Naive B cell (primary cell): Measurements from ENCODE around the gene POLR1B. TPM values are rescaled to one million over a fixed set of nuclear protein-coding genes. Genes with fewer than 3 reads are reported as not detected.
A peak's percentile ranks its signal among the peaks of the same experiment; 100 is the strongest.
"Not testable (repeated sequence)": the region's sequence is repeated elsewhere in the genome, so short reads cannot be mapped to it uniquely, and the experiment has no call there.

Experiments used
- ATAC-seq, 2 donors: fragments of 150-1000 bp; cut with Tn5 transposase; 2 replicates each; pipeline ENCODE4 v1.10.0; 2021; ENCODE audit warnings: low read depth in 2 of 2, mild to moderate bottlenecking in 2 of 2, moderate library complexity in 2 of 2
- DNase-seq: peaks from one replicate; pipeline ENCODE4 v3.0.0; 2022
- H3K27ac Mint-ChIP-seq, 6 donors: one replicate each; pipeline ENCODE4 v1.8.0; 2020 to 2022; ENCODE audit warnings: mild to moderate bottlenecking in 6 of 6, mixed read lengths in 6 of 6, moderate library complexity in 5 of 6, inconsistent platforms in 2 of 6
- H3K27me3 Mint-ChIP-seq, 3 donors: one replicate each; pipeline ENCODE4 v1.8.0; 2021 to 2022; ENCODE audit warnings: mixed read lengths in 3 of 3, mild to moderate bottlenecking in 1 of 3
- H3K36me3 Mint-ChIP-seq, 2 donors: one replicate each; pipeline ENCODE4 v1.8.0; 2020 to 2022; ENCODE audit warnings: mixed read lengths in 2 of 2, inconsistent platforms in 1 of 2, mild to moderate bottlenecking in 1 of 2
- H3K4me1 Mint-ChIP-seq, 3 donors: one replicate each; pipeline ENCODE4 v1.8.0; 2020 to 2022; ENCODE audit warnings: mixed read lengths in 3 of 3, inconsistent platforms in 1 of 3, mild to moderate bottlenecking in 1 of 3, moderate library complexity in 1 of 3
- H3K4me3 Mint-ChIP-seq, 8 donors: one replicate each; pipeline ENCODE4 v1.8.0; 2020 to 2022; ENCODE audit warnings: mild to moderate bottlenecking in 8 of 8, mixed read lengths in 8 of 8, moderate library complexity in 8 of 8, inconsistent platforms in 2 of 8
- H3K9me3 Mint-ChIP-seq, 7 donors: one replicate each; pipeline ENCODE4 v1.8.0; 2020 to 2022; ENCODE audit warnings: mixed read lengths in 7 of 7, mild to moderate bottlenecking in 5 of 7, inconsistent platforms in 2 of 7, moderate library complexity in 1 of 7
- polyA plus RNA-seq, 6 donors: library from polyadenylated mRNA; unstranded; fragments of 300-500 nt; fragmentation: Illumina TruSeq; gene quantifications; one replicate each; pipeline ENCODE4 v1.2.3, GENCODE V29; 2021; ENCODE audit warnings: low read depth in 6 of 6

POLR1B gene
- polyA plus RNA-seq, 6 donors from 2014 or later = 15.3 to 25.5 (median 17.5) TPM

GRCh38 chr2:112615798-112616197, 73.5 kb downstream of the POLR1B start:
- not testable (repeated sequence) for H3K27ac Mint-ChIP-seq, H3K9me3 Mint-ChIP-seq, H3K4me1 Mint-ChIP-seq, DNase-seq, H3K4me3 Mint-ChIP-seq, H3K36me3 Mint-ChIP-seq, ATAC-seq
- peaks cover 0 to 10% (median 0%) of the 10 kb centered on the region in 3 donors for H3K27me3 Mint-ChIP-seq

- ATAC-seq (no peak), DNase-seq (no peak)
- no peak overlapping the region for H3K27ac Mint-ChIP-seq
- no peak overlapping the region for H3K4me3 Mint-ChIP-seq
- H3K4me1 Mint-ChIP-seq = no peaks in the 10 kb centered on the region
- H3K9me3 Mint-ChIP-seq = no peaks in the 10 kb centered on the region
- no peaks in the 10 kb centered on the region for H3K36me3 Mint-ChIP-seq
- H3K27me3 Mint-ChIP-seq = no peaks in the 10 kb centered on the region
These were observed 76.1 kb downstream of the POLR1B start for GRCh38 chr2:112618383-112618782.

- ATAC-seq (no peak), DNase-seq (no peak)
- Mint-ChIP-seq H3K4me1 (peaks cover 0 to 10% (median 3%) of the 10 kb centered on the region in 3 donors), H3K36me3 (no peaks in the 10 kb centered on the region), H3K27me3 (no peaks in the 10 kb centered on the region), H3K27ac (no peak overlapping the region), H3K9me3 (no peaks in the 10 kb centered on the region), H3K4me3 (no peak overlapping the region)
These were observed 79.7 kb downstream of the POLR1B start for GRCh38 chr2:112621790-112622527.

GRCh38 chr2:112622528-112622849, 80.2 kb downstream of the POLR1B start:
- no peak overlapping the region for H3K4me3 Mint-ChIP-seq
- ATAC-seq = no peak
- H3K4me1 Mint-ChIP-seq = peaks cover 0 to 10% (median 7%) of the 10 kb centered on the region in 3 donors
- H3K9me3 Mint-ChIP-seq = no peaks in the 10 kb centered on the region
- H3K27me3 Mint-ChIP-seq = no peaks in the 10 kb centered on the region
- H3K36me3 Mint-ChIP-seq = no peaks in the 10 kb centered on the region
- H3K27ac Mint-ChIP-seq = no peak overlapping the region
- no peak for DNase-seq

GRCh38 chr2:112623913-112624777, 81.9 kb downstream of the POLR1B start:
- H3K4me1 Mint-ChIP-seq = peaks cover 0 to 10% (median 7%) of the 10 kb centered on the region in 3 donors
- no peaks in the 10 kb centered on the region for H3K36me3 Mint-ChIP-seq
- peak in 1 of 2 donors; percentile 17 for ATAC-seq
- no peaks in the 10 kb centered on the region for H3K9me3 Mint-ChIP-seq
- no peak for DNase-seq
- peak overlapping the region in 1 of 8 donors; percentile 25 for H3K4me3 Mint-ChIP-seq
- peak overlapping the region in 2 of 6 donors; percentile 54 to 66 for H3K27ac Mint-ChIP-seq
- H3K27me3 Mint-ChIP-seq = peaks cover 0 to 4% (median 0%) of the 10 kb centered on the region in 3 donors

GRCh38 chr2:112625474-112626114, 83.3 kb downstream of the POLR1B start:
- Mint-ChIP-seq H3K4me3 (peak overlapping the region in 3 of 8 donors; percentile 14 to 63 (median 35)), H3K4me1 (peaks cover 0 to 13% (median 8%) of the 10 kb centered on the region in 3 donors), H3K9me3 (no peaks in the 10 kb centered on the region), H3K36me3 (no peaks in the 10 kb centered on the region), H3K27ac (peak overlapping the region in 1 of 6 donors; percentile 82), H3K27me3 (peaks cover 0 to 4% (median 0%) of the 10 kb centered on the region in 3 donors)
- no peak for ATAC-seq
- no peak for DNase-seq

GRCh38 chr2:112626604-112627059, 84.4 kb downstream of the POLR1B start:
- Mint-ChIP-seq H3K9me3 (no peaks in the 10 kb centered on the region), H3K4me1 (peaks cover 9 to 23% (median 18%) of the 10 kb centered on the region in 3 donors), H3K27me3 (peaks cover 0 to 5% (median 4%) of the 10 kb centered on the region in 3 donors), H3K36me3 (no peaks in the 10 kb centered on the region), H3K27ac (peak overlapping the region in 1 of 6 donors; percentile 42), H3K4me3 (peak overlapping the region in 6 of 8 donors; percentile 32 to 87 (median 70))
- peak; percentile 58 for DNase-seq
- peak; percentile 83 to 84 for ATAC-seq

Other genes with a start within 250 kb of the POLR1B start
- 1 to 10 TPM; 2.2 to 6.1 (median 3.9) TPM for gene RGPD8, start 108.8 kb upstream of the POLR1B start, polyA plus RNA-seq
- 1 to 10 TPM; 1.1 to 5.8 (median 2.8) TPM for gene TTL, start 60.3 kb upstream of the POLR1B start, polyA plus RNA-seq
- gene CHCHD5, start 42.1 kb downstream of the POLR1B start, polyA plus RNA-seq = 10 to 100 TPM; 34.0 to 53.0 (median 43.6) TPM
- 10 to 100 TPM in 5 of 6 donors, 1 to 10 TPM in 1; 6.5 to 19.3 (median 13.1) TPM for gene SLC20A1, start 103.5 kb downstream of the POLR1B start, polyA plus RNA-seq
- not detected for gene NT5DC4, start 178.6 kb downstream of the POLR1B start, polyA plus RNA-seq
- under 1 TPM in 1 of 6 donors, not detected in 5; 0.16 TPM for gene CKAP2L, start 222.1 kb downstream of the POLR1B start, polyA plus RNA-seq
- gene IL1A, start 242.0 kb downstream of the POLR1B start, polyA plus RNA-seq = not detected